NOMO-1 treated with dmso at 0.1 percent for 144 hours (cell line): ENCODE measurements around the gene PHACTR3.
A peak's percentile ranks its signal among the peaks of the same experiment; 100 is the strongest.

Experiments used
- DNase-seq: peaks from one replicate; lab custom pipeline; 2025; ENCODE audit not compliant: unreplicated experiment; lab: John Stamatoyannopoulos, UW

Gene PHACTR3

DNA sequence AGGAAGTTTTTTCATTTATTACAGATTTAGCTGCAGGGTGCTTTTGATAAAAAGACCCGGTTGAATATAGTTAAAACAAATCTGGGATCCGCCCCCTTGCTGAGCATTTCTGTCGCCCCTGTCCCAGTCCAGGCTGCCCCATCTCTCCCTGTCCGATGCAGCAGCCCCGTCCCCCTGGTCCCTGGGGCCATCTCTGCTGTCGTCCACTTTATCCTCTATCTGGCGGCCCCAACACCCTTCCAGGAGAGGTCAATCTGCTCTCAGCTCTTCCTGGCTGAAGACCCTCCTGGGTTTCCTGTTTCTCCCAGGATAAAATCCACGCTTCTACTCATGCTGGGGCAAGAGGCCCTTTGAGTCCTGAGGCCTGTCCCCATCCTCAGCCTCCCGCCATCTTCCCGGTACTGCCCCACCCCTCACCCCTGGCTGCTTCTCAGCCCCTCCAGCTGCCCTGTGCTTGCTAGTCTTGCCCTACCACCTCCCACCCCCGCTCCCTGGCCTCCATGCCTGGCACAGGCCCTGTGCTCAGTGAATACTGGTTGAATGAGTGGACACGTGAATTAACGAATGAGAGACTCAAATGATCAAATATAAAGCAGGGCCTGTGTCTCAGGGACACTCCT, 16.0 kb upstream of the PHACTR3 start:
- DNase-seq: no peak

DNA sequence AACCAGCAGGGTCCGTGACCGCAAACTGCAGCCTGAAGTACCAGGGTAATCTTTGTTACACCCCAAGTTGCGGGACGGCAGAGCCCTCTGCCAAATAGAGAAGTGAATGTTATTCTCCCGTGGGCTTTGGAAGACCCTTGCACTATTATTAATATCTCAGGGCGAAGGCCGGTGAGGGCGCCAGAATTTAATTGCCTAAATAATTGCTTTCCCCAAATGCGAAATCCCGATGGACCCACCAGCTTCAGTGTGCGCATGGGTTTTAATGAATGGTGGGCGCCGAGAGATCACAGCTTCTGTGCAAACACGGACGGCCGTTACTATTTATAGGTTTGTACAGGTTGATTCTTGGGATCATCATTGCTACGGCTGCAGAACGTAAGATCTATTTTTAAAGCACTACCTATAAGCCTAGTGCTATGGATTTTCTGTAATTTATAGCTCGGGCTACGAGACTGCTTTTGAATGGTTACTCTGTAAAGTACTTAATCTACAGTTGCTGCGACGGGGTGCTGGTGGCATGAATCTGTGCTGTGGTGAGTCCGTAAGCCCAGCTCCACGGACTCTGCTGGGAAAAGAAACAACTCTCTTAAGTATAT, 15.2 kb upstream of the PHACTR3 start:
- no peak for DNase-seq

DNA sequence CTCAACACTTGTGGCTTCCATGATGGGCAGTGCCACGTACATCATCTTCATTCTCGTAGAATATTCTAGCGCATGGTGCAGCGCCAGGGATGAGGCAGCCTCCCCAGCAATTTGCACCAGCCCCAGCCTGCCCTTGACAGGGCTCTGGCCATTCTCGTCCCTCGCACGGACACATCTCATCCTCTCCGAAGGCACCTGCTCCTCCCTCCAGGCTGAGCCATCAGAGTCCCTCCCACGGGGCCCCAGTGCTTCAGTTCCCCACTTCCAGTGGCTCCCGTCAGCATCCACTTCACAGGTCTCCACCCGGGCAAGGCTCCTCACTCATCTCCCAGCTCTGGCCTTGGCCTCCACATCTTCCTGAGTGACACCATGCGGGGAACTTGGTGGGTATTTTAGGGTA, 13.3 kb upstream of the PHACTR3 start:
- DNase-seq: no peak

DNA sequence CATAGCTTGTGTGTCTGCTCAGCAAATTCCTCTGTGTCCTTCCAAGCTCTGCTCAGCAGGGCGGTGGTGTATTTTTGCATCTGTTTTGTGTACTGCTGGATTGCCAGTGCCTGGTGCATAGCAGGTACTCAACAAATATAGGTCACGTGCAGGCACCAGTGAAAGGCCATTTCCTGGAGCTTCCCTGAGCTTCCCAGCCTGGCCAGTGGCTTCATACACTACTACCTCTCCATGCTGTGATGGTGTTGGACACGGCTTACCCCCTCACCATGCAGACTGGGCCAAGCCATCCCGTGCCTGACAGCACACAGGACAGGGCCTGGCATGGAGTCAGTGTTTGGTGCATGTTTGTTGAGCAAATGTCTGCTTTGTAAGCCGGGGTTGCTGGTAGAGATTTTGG, 7.7 kb upstream of the PHACTR3 start:
- no peak for DNase-seq

DNA sequence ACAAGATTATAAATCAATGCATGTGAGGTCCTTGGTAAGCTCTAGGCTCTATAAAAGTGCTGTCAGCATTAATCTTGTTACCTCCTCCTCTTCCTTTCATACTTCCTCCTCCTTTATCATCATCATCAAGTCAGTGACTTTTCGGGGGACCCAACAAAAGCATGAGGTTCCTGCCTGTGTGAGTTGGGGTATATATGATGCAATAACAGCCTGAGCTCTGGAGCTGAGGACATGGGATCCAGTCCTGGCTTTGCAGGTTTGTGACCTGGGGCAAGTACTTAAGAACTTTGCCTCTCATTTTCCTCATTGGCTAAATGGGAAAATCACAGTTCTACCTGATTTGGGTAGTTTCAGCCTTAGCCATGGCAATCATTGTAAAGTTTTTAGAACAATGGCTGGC, 7.1 kb upstream of the PHACTR3 start:
- DNase-seq: no peak

DNA sequence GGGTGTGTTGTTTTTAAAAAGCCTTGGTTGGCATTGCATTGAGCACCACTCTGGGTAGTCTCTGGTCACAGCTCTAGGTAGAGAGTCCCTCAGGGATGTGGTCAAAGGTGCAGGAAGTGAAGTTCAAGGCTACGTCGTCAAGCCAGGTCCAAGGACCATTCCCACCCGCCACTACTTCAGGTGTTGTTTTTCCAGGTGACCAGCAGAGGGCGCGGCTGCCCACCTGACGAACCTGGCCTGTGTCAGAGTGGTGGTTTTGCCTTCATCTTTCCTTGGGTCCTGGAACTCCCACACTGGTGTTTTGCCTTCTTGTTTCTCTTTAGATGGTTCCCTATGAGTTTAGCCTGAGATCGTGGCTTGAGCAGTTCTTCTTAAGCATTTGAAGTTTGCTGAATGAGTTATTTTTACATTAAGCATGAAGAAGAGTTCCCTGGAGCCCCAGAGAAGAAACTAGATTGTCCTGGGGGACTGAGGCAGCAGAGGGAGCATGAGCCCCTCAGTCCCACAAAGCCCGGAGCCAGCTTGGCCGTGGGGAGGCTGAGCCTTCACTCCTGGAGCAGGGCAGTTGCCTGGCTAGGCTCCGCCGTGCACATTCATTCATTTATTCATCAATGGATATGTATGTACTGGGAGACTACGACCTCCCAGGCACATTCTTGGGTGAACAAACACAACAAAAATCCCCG, 5.6 kb upstream of the PHACTR3 start:
- no peak for DNase-seq

DNA sequence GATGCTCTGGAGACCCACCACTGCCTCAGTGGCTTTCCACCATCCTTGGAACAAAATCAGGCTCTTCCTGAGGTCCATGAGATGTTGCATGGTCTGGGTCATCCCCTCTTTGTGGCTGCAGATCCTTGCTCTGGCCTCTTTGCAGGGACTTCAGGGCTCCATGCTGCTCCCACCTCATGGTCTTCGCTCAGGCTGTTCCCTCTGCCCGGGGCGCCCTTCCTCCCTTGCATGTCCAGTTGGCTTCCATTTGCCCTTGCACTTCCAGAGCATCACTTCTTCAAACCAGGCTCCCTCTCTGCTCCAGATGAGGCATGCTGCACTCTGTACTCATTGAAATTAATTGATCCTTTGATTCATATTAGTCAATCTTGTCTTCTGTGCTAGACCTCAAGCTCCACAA, 4.4 kb upstream of the PHACTR3 start:
- DNase-seq: no peak

DNA sequence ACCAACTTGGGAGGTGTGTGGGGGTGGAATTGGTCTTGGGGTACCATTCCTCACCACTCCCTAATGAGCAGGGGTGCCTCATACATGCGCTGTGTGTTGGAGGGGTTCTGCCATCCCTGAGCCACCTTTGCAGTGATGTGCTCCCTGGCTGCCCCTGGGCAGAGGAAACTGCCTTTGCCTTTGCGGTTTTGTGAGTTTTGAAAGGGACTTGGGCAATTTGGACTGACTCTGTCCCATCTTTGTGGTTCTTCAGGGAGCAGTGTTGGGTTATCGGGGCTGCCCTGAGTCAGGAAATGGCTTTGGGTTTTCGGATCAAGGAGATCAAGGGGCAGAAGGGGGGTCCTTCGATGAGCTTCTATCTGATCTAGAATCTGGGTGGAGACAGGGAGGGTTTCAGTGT, 3.9 kb upstream of the PHACTR3 start:
- peak; percentile 21 for DNase-seq

DNA sequence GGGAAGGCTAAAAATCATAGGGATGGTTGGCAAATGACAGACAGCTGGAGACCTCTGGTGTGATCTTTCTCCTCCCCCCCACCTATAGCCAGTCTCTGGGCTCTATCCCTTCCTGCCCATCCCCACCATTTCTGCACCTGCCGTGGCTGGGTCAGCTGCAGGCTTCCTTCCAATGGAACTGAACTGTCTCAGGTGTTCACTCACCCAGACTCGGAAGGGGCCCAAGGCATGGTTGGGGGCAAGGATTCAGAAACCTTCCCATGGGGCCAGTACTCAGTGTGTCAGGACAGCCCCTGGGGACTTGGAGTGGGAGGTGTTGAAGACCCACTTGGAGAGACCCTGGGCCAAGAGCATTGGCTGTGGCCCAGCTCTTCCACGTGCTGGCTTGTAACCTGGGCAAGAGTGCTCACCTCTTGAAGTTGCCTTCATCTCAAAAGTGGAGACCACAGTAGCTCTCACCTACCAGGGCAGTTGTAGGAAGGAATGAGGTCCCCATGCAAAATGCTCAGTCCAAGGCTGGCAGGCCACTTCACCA, 1.7 kb upstream of the PHACTR3 start:
- no peak for DNase-seq

DNA sequence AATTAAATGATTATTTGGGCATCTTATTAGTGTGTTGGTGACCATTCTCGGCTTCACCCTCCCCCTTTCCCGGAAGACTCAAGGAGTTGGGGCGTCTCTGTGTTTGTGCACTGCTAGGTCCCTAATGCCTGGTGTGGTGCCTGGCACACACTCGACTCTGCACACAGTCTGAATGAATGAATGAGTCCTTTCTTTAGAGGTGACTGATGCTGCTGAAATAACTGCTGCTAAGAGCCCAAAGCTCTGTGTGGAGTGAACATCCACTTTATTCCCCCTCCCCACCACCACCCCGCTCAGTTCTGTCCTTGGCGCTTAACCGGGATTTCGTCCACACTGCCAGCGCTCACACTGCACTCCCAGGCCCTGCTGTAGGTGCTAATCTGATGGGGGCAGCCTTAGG, 1.2 kb upstream of the PHACTR3 start:
- no peak for DNase-seq

DNA sequence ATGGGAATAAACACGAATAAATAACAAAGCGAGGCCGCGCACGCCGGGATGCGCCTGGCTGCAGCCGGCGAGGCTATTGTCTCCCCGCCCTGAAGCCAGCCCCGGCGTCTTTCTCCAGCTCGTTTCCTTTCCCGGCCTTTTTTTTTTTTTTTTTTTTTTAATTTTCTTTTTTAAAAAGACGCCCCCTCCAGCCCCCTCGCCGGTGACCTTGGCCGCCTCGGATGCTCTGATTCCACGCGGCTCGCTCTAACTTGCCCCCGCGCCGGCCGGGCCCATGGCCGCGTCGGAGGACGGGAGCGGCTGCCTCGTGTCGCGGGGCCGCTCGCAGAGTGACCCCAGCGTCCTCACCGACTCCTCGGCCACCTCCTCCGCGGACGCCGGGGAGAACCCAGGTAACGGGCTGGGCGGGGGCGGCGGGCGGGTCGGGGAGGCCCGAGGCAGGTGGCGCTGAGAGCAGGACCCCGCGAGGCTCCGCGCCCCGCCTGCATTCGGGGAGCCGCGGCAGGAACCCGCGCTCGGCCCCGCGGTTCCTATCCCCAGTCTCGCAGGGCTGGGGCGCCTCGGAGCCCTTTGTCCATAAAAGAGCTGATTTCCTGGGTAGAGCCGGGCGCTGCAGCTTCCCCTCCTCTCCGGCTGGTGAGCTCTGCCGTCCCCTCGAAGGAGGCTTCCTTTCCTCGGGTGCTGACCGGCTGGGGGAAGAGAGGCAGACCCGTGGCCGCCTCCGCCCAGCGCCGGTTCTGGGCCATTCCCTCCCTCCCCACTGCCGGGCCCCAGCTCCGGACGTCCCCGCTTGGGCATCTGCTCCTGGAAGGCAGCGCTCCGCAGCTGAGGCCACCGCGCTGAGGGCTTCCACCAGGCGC, 631 bp downstream of the PHACTR3 start:
- DNase-seq: no peak

DNA sequence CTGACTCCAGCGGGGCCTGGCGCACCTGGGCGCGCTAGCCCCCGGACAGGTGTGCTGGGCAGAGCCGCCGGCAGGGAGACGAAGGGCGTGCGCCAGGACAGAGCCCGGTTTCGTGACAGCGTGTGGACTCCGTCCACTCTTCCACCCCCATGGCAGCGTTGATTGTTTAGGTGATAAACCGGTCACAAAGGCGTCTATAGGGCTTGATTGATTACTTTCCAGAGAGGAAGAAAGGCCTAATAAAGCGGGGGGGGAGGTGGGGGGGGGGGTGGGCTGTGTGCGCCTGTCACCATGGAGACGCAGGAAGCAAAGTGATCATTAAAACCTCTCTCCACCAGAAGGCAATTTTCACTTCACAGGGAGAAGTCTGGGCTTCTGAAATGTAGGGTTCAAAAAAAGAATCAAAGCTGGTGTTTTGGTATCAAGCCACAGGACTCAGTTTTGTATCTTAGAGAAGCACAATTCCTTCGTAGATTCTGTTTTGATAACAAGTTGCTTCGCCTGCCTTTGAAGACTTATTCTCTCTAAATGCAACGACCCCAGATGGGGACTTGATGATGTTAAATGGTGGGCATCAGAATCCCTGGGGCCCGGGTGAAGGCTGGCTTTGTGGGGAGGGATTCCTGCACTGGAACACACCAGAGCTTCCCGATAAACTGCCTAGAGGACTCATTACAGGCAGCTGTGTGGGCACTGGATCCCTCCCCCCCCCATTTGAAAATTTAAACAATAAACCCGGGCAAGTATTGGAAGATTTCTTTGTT, 1.4 kb downstream of the PHACTR3 start:
- no peak for DNase-seq

DNA sequence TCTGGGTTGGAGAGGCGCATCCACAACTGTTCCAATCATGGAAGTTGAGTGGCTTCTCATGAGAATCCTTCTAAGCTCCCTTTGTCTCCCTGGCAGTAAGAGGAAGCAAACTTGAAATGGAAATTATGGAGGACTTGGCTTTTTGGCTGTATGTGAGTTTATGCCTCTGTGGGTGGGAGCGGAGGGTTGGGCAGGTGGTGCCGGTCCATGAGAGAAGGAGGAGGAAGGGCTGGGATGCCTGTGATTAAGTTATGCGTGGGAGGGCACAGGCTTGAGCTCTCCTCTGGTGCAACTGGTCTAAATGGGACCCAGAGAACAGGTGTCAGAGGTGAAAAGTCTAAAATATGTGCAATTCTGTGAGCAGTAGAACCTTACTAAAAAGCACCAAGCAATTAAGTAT, 2.2 kb downstream of the PHACTR3 start:
- no peak for DNase-seq

DNA sequence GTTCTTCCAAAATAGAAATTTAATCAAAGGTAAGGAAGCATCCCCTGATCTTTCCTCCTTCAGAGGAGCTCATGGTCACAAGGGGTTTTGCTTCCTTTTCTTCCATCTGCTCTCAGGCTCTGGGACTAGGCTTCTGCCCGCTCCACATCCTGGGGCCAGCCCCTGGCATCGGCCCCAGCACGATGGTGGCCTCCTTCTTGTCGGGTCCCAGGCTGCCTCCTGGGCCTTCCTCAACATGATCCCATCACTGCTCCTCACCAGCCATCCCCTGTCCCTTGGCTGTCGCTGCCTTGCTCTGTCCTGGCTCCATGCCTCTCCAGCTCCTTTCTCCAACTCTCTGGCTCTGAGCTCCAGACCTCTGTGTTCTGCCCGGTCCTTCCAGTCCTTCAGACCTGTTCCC, 4.1 kb downstream of the PHACTR3 start:
- DNase-seq: no peak

DNA sequence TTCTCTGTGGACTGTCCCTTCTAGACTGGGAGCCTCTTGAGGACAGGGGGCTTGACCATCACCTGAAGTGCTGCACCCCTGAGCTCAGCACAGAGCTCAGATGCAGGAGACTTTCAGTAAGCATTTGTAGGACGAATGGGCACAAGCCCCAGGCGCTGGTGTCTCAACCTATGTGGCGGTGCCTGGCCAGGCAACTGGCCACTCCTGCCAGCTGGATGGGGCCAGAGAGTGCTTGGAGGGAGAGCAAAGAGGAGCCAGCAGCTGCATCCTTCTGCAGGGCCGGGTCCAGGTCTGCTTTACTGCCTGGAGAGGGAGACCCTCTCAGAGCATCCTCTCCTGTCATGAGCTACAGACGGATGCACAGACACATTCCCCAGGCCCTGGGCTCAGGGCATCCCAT, 4.5 kb downstream of the PHACTR3 start:
- DNase-seq: no peak

DNA sequence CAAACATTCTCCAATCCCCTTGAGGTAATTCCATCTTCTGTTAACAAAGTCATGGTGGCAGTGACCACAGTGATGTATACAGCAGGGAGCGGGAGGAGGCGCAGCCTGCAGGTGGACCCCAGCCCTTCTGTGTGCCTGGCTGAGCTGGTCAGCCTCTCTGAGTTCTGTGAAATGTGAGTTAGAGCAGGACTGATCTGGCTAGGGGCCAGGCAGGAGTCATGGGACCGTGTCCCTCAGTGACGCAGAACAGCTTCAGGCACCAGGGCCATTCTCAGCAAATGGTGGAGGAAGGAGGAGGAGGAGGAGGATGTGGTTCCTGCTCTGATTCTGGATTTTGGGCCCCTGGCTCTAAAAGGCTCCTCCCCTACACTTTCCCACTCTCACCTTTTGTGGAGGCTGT, 6.9 kb downstream of the PHACTR3 start:
- DNase-seq: no peak

DNA sequence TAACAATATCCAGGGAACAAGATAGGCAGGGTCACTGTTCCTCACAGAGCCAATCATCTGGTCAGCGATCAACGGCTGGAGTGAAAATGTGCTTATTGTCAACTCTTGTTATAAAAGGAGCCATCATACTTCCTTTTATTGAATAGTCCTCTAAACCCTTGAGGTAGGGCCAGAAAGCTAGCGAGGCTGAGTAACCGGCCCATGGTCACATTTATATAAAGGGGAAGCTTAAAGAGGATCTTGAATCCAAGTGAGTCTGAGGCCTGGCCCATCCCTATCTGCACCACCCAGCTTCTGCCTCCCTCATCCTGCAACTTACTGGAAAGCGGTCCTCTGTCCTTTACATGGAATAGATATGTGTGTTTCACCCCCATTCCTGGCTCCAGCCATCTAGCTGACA, 9.5 kb downstream of the PHACTR3 start:
- peak; percentile 73 for DNase-seq

DNA sequence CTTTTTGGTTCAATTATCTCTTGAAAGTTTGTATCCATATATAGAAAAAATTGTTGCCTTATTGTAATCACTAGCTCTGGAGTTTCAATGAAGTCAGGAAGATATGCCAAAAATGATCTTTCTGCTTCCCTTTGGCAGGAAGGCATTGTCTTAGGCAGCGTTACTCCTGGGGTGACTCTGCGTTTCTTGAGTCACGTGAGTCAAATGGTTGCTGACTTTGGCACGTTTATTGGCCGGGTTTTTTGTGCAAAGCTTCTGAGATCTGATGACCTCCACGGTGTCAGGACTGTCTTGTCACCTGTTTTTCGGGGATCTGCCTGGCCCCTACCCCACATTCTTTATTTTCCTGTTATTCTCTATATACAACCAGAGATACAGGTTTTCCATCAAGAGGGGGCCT, 10.4 kb downstream of the PHACTR3 start:
- no peak for DNase-seq

DNA sequence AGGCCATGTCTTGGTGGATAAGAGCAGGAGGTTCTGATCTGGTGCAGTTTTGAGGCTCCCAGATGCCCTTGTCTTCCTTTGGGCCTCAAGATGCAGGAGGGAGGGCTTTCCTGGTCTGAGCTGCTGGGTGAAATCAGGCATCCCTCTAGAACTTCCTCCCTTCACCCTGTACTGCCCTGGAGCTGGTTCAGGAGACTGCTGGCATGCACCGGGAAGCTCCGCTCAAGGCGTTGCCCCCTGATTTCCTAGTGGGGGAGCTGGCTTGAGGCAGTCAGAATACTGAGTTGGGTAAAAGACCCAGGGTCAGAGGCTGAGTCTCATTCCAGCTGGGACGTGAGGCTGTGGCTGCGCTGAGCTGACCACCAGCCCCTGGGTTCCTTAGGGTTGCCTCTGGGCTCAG, 12.0 kb downstream of the PHACTR3 start:
- no peak for DNase-seq

DNA sequence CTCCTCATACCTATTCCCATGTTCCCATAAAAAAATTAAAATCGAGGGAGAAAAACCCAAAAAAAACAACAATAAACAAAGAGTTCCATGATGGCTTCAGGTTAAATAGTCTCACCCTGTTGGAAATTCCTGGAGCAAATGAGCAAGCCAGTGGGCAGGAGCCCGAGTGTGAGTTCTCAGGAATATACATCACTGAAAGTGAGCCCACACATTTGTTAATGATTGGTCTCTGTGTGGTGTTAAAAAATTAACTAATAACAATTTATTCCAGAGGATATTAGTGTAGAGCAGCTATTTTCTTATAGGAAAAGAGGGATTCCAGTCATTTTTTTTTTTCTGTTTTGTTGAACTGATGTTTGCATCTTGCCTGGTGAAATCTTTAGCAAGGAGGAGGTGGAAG, 12.9 kb downstream of the PHACTR3 start:
- DNase-seq: no peak

DNA sequence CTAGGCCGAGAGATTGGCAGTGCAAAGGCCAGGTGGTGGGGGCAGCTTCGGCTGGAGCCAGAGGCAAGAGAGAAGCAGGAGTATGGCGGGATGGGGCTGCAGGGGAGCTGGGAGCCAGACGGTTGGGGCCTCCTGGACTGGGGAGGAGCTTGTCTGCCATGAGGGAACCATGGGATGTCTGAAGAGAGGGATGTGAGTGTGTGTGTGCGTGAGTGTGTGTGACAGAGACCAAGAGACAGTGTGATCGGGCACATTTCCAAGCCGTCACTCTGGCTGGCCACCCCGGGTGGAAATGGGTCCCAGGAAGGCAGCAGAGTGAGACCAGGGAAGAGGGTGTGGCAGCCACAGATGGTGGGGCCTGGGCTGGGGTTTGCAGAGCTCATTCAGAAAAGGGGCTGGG, 13.8 kb downstream of the PHACTR3 start:
- no peak for DNase-seq
